ENCODE results near the gene TMSB15A. TPM values are rescaled to one million over a fixed set of nuclear protein-coding genes. Genes with fewer than 3 reads are reported as not detected.

TMSB15A gene
- total and polyA plus RNA-seq, 2 donors (not counting 3 experiments of a cell fraction or from before 2014, with no cell fraction given), result 6.7 to 17.2 TPM

DNA sequence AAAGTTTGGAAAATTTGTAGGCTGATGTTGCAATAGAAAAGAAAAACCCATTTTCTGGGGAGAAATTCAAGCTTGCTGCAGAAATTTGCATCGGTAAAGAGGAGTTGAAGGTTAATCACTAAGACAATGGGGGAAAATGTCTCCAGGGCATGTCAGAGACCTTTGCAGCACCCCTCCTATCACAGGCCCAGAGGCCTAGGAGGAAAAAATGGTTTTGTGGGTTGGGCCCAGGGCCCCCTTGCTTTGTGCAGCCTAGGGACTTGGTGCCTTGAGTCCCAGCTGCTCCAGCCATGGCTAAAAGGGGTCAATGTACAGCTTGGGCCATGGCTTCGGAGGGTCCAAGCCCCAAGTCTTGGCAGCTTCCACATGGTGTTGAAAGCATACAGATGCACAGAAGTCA, 17.8 kb downstream of the TMSB15A start:
- no TSS peak for BruUV-seq (replicated peaks)
- no peaks in the 10 kb centered on the region for H3K9me3 ChIP-seq (replicated peaks; ENCODE audit: control insufficient read depth, insufficient read depth, low read length)
- no peaks in the 10 kb centered on the region for H3K4me1 ChIP-seq (ENCODE audit: control insufficient read depth, extremely low read depth, insufficient read depth, low read length)
- TF ChIP-seq, protein P1, sequence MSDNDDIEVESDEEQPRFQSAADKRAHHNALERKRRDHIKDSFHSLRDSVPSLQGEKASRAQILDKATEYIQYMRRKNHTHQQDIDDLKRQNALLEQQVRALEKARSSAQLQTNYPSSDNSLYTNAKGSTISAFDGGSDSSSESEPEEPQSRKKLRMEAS (IDR thresholded peaks at IDR 0.05; ENCODE audit: insufficient read depth, insufficient read length), result no peak
- TF ChIP-seq FOS (IDR thresholded peaks at IDR 0.05; ENCODE audit: borderline replicate concordance, insufficient read depth, low read length), result no peak
- no peak for TF ChIP-seq POLR2AphosphoS5 (IDR thresholded peaks at IDR 0.05; ENCODE audit: insufficient read depth, low read depth, low read length)
- TF ChIP-seq MYC (IDR thresholded peaks at IDR 0.05; ENCODE audit: low read depth, low read length), result no peak
- TF ChIP-seq, protein P2, sequence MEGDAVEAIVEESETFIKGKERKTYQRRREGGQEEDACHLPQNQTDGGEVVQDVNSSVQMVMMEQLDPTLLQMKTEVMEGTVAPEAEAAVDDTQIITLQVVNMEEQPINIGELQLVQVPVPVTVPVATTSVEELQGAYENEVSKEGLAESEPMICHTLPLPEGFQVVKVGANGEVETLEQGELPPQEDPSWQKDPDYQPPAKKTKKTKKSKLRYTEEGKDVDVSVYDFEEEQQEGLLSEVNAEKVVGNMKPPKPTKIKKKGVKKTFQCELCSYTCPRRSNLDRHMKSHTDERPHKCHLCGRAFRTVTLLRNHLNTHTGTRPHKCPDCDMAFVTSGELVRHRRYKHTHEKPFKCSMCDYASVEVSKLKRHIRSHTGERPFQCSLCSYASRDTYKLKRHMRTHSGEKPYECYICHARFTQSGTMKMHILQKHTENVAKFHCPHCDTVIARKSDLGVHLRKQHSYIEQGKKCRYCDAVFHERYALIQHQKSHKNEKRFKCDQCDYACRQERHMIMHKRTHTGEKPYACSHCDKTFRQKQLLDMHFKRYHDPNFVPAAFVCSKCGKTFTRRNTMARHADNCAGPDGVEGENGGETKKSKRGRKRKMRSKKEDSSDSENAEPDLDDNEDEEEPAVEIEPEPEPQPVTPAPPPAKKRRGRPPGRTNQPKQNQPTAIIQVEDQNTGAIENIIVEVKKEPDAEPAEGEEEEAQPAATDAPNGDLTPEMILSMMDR (IDR thresholded peaks at IDR 0.05; ENCODE audit: extremely low read depth in 1 of 2, insufficient read depth in 1 of 2, low read depth in 1 of 2, low read length in 2 of 2), result no peak
- TF ChIP-seq JUN (IDR thresholded peaks at IDR 0.05; ENCODE audit: borderline replicate concordance, insufficient read depth, insufficient read length, low read depth), result no peak
- no peak for TF ChIP-seq EZH2 (IDR thresholded peaks at IDR 0.05; ENCODE audit: borderline replicate concordance, low read depth, low read length, severe bottlenecking)
- no peak for TF ChIP-seq GATA2 (IDR thresholded peaks at IDR 0.05; ENCODE audit: insufficient read depth, insufficient read length, low read depth, low read length)
- TF ChIP-seq POLR2A (IDR thresholded peaks at IDR 0.05; ENCODE audit: low read depth, low read length), result no peak
- dilution Hi-C loops (cut with MboI; ENCODE audit: extremely low pct_ligation_motif_present, low sequenced_read_pairs) (no loop called here), intact Hi-C loops (cut with micrococcal nuclease) (no loop called here)
- ChIA-PET CTCF (no interaction called here), POLR2A (no interaction called here)
- no peaks in the 10 kb centered on the region for H3K79me2 ChIP-seq (ENCODE audit: control insufficient read depth, insufficient read depth, low read length)
- no peak overlapping the region for H3K27ac ChIP-seq (ENCODE audit: insufficient read depth, low read depth, low read length)
- DNase-seq (ENCODE audit: low read depth, low spot score), result no peak
- no peaks in the 10 kb centered on the region for H4K20me1 ChIP-seq (replicated peaks; ENCODE audit: control insufficient read depth, extremely low read depth, insufficient read depth, low read length)
- H3K4me3 ChIP-seq (replicated peaks in 1 of 3; ENCODE audit: insufficient read depth in 1 of 3, low read depth in 1 of 3, low read length in 3 of 3), result no peak overlapping the region
- no peaks in the 10 kb centered on the region for H3K9me1 ChIP-seq (replicated peaks; ENCODE audit: control insufficient read depth, extremely low read depth, insufficient read depth, low read length)
- H3K4me2 ChIP-seq (ENCODE audit: insufficient read depth, low read length), result no peak overlapping the region
- no peak for FAIRE-seq
- H3K36me3 ChIP-seq (ENCODE audit: control insufficient read depth in 2 of 2, extremely low read depth in 1 of 2, insufficient read depth in 2 of 2, low read length in 2 of 2), result no peaks in the 10 kb centered on the region
- peaks cover 0 to 7% of the 10 kb centered on the region in 2 experiments for H3K27me3 ChIP-seq (ENCODE audit: control insufficient read depth in 2 of 2, insufficient read depth in 2 of 2, low read length in 2 of 2)
- H3K9ac ChIP-seq (replicated peaks; ENCODE audit: extremely low read depth, insufficient read depth, low read length), result no peak overlapping the region
- H2AFZ ChIP-seq (ENCODE audit: low read depth, low read length), result no peak overlapping the region

All from endothelial cell of umbilical vein (primary cell).